Keratinocyte (primary cell): ENCODE data around the gene FAIM. TPM values are rescaled to one million over a fixed set of nuclear protein-coding genes. Genes with fewer than 3 reads are reported as not detected.

Experiments used
- DNase-seq: peaks from one replicate; pipeline ENCODE4 v3.0.0-alpha.2; 2011; ENCODE audit warnings: low read depth, missing footprints, low spot score
- FAIRE-seq: peaks from 2 replicates; lab custom pipeline; 2011; peaks lifted over from hg19 to GRCh38; lab: Jason Lieb, UNC
- H2AFZ ChIP-seq: 2 replicates; pipeline ENCODE4 v1.6.0; 2012; ENCODE audit warnings: low read length, control low read depth, inconsistent platforms; ENCODE audit not compliant: control insufficient read depth
- H3K27ac ChIP-seq: 2 replicates; pipeline ENCODE4 v1.5.1; 2011; ENCODE audit warnings: low read length; ENCODE audit not compliant: control insufficient read depth, insufficient read depth
- H3K27me3 ChIP-seq: 3 replicates; pipeline ENCODE4 v1.6.0; 2011; ENCODE audit warnings: low read length; ENCODE audit not compliant: control insufficient read depth, insufficient read depth; ENCODE audit errors: extremely low read depth
- H3K36me3 ChIP-seq, 2 experiments: 2 replicates in 1 of 2; 3 replicates in 1 of 2; pipeline ENCODE4 v1.5.1; 2011; ENCODE audit warnings: low read length in 2 of 2, mild to moderate bottlenecking in 1 of 2; ENCODE audit not compliant: control insufficient read depth in 2 of 2, insufficient read depth in 2 of 2; ENCODE audit errors: extremely low read depth in 1 of 2
- H3K4me1 ChIP-seq: 3 replicates; pipeline ENCODE4 v1.5.1; 2011; ENCODE audit warnings: low read length; ENCODE audit not compliant: control insufficient read depth, insufficient read depth; ENCODE audit errors: extremely low read depth
- H3K4me2 ChIP-seq: 3 replicates; pipeline ENCODE4 v1.6.0; 2011; ENCODE audit warnings: low read depth, low read length; ENCODE audit not compliant: control insufficient read depth, insufficient read depth; ENCODE audit errors: extremely low read depth
- H3K4me3 ChIP-seq, 3 experiments: fragments of 200-600 bp in 1 of 3; sonication (generic) in 1 of 3; 2 replicates in 2 of 3; 3 replicates in 1 of 3; pipeline ENCODE4 v1.5.1; 2011 to 2016; ENCODE audit warnings: low read length in 3 of 3, mild to moderate bottlenecking in 3 of 3, control low read depth in 2 of 3, inconsistent platforms in 1 of 3, low read depth in 1 of 3, mixed read lengths in 1 of 3, mixed run types in 1 of 3, moderate library complexity in 1 of 3; ENCODE audit not compliant: control insufficient read depth in 2 of 3, insufficient read depth in 2 of 3; ENCODE audit errors: extremely low read depth in 1 of 3
- H3K79me2 ChIP-seq: 2 replicates; pipeline ENCODE4 v1.6.0; 2012; ENCODE audit warnings: low read length; ENCODE audit not compliant: control insufficient read depth, insufficient read depth
- H3K9ac ChIP-seq: 3 replicates; pipeline ENCODE4 v1.6.0; 2011; ENCODE audit warnings: low read length; ENCODE audit not compliant: control insufficient read depth, insufficient read depth; ENCODE audit errors: extremely low read depth
- H3K9me1 ChIP-seq: 3 replicates; pipeline ENCODE4 v1.6.0; 2011; ENCODE audit warnings: low read length; ENCODE audit not compliant: control insufficient read depth, insufficient read depth; ENCODE audit errors: extremely low read depth
- H3K9me3 ChIP-seq: 2 replicates; pipeline ENCODE4 v1.5.1; 2012; ENCODE audit warnings: low read depth, low read length; ENCODE audit not compliant: control insufficient read depth
- H4K20me1 ChIP-seq: 3 replicates; pipeline ENCODE4 v1.6.0; 2011; ENCODE audit warnings: low read length; ENCODE audit not compliant: control insufficient read depth, insufficient read depth; ENCODE audit errors: extremely low read depth
- EZH2 ChIP-seq: IDR thresholded peaks from one replicate; pipeline ENCODE4 v1.6.1; 2012; ENCODE audit warnings: inconsistent platforms, mild to moderate bottlenecking, low read length, moderate library complexity
- dilution Hi-C: fragments of 300-500 bp; cut with MboI; formaldehyde crosslinking; loops from one replicate; pipeline ENCODE4 v1.7.0; 2020; ENCODE audit warnings: low sequenced_read_pairs; ENCODE audit not compliant: extremely low pct_ligation_motif_present
- polyA plus RNA-seq, 5 experiments: library from polyadenylated mRNA; depleted of rRNA in 3 of 5; stranded (reverse) in 3 of 5; stranded (forward) in 1 of 5; unstranded in 1 of 5; fragments of >200 nt; gene quantifications; 1 replicate in 1 of 5; 2 replicates in 3 of 5; 3 replicates in 1 of 5; pipeline versions ENCODE4 v1.2.1 to v1.2.3, GENCODE V29; 2011 to 2012; ENCODE audit warnings: missing spikeins in 2 of 5, low read depth in 1 of 5, low replicate concordance in 1 of 5
- TF ChIP-seq, protein P1 (sequence below), 3 experiments: IDR thresholded peaks in 1 of 3; conservative IDR thresholded peaks in 1 of 3; optimal IDR thresholded peaks in 1 of 3; 2 replicates in 2 of 3; 3 replicates in 1 of 3; pipeline versions ENCODE3 to v1.5.1; 2011; ENCODE audit warnings: low read length in 3 of 3, mild to moderate bottlenecking in 3 of 3, moderate library complexity in 2 of 3, control low read depth in 1 of 3, inconsistent platforms in 1 of 3; ENCODE audit not compliant: insufficient read depth in 2 of 3; ENCODE audit errors: extremely low read depth in 1 of 3

FAIM gene
- polyA plus RNA-seq, 1 donor (not counting 4 experiments of a cell fraction or from before 2014, with no cell fraction given), result 6.7 TPM

DNA sequence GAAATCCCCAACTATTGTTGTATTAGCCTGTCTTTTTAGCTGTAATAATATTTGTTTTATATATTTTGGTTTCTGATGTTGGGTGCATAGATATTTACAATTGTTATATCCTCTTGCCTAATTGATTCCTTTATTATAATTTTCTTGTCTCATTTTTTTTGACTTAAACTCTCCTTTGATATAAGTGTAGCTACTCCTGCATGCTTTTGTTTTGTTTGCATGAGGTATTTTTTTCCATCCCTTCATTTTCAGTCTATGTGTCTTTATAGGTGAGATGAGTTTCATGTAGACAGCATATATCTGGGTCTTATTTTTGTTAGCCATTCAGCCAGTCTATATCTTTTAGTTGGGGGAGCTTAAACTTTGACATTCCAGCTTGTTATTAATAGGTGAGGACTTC lies 37.4 kb downstream of the FAIM start:
- no peak for TF ChIP-seq EZH2
- TF ChIP-seq, protein P1, sequence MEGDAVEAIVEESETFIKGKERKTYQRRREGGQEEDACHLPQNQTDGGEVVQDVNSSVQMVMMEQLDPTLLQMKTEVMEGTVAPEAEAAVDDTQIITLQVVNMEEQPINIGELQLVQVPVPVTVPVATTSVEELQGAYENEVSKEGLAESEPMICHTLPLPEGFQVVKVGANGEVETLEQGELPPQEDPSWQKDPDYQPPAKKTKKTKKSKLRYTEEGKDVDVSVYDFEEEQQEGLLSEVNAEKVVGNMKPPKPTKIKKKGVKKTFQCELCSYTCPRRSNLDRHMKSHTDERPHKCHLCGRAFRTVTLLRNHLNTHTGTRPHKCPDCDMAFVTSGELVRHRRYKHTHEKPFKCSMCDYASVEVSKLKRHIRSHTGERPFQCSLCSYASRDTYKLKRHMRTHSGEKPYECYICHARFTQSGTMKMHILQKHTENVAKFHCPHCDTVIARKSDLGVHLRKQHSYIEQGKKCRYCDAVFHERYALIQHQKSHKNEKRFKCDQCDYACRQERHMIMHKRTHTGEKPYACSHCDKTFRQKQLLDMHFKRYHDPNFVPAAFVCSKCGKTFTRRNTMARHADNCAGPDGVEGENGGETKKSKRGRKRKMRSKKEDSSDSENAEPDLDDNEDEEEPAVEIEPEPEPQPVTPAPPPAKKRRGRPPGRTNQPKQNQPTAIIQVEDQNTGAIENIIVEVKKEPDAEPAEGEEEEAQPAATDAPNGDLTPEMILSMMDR (optimal IDR thresholded peaks at IDR 0.05 in 1 of 3, IDR thresholded peaks at IDR 0.05 in 1 of 3, conservative IDR thresholded peaks at IDR 0.05 in 1 of 3; ENCODE audit: extremely low read depth in 1 of 3, insufficient read depth in 2 of 3, low read length in 3 of 3), result no peak
- H3K9me1 ChIP-seq, result no peaks in the 10 kb centered on the region
- H2AFZ ChIP-seq, result no peak overlapping the region
- no peaks in the 10 kb centered on the region for H3K9me3 ChIP-seq
- dilution Hi-C loops, result no loop called here
- no peak overlapping the region for H3K4me2 ChIP-seq
- no peaks in the 10 kb centered on the region for H4K20me1 ChIP-seq
- no peaks in the 10 kb centered on the region for H3K27me3 ChIP-seq
- H3K27ac ChIP-seq, result no peak overlapping the region
- no peak overlapping the region for H3K4me3 ChIP-seq
- no peak overlapping the region for H3K9ac ChIP-seq
- FAIRE-seq (no peak), DNase-seq (no peak)
- no peaks in the 10 kb centered on the region for H3K4me1 ChIP-seq
- H3K79me2 ChIP-seq, result no peaks in the 10 kb centered on the region
- H3K36me3 ChIP-seq, result peaks cover 0 to 9% of the 10 kb centered on the region in 2 experiments

DNA sequence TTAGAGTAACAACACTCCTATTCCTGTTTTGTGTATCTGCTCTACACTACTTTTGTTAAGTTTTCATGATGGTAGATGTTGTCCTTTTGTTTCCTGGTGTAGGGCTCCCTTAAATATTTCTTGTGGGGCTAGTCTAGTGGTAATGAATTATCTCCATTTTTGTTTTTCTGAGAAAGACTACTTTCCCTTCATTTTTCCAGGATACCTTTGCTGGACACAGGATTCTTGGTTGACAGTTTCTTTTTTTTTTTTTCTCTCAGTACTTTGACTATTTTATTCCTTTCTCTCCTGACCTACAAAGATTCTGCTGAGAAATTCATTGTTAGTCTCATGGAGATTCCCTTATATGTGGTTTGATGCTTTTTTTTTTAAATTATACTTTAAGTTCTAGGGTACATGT lies 37.9 kb downstream of the FAIM start:
- no peak for FAIRE-seq
- dilution Hi-C loops, result no loop called here

More for the DNA sequence above, 37.9 kb downstream of the FAIM start:
- Histone ChIP-seq H2AFZ (no peak overlapping the region), H3K4me1 (no peaks in the 10 kb centered on the region), H3K9me3 (no peaks in the 10 kb centered on the region), H3K79me2 (no peaks in the 10 kb centered on the region), H3K4me2 (no peak overlapping the region), H3K9ac (no peak overlapping the region), H3K4me3 (no peak overlapping the region), H3K27me3 (no peaks in the 10 kb centered on the region), H4K20me1 (no peaks in the 10 kb centered on the region), H3K36me3 (peaks cover 0 to 9% of the 10 kb centered on the region in 2 experiments), H3K9me1 (no peaks in the 10 kb centered on the region), H3K27ac (no peak overlapping the region)
- DNase-seq, result no peak
- TF ChIP-seq, protein P1 (optimal IDR thresholded peaks at IDR 0.05 in 1 of 3, IDR thresholded peaks at IDR 0.05 in 1 of 3, conservative IDR thresholded peaks at IDR 0.05 in 1 of 3; ENCODE audit: extremely low read depth in 1 of 3, insufficient read depth in 2 of 3, low read length in 3 of 3), result no peak
- no peak for TF ChIP-seq EZH2
